Fibroblast of peridontal ligament (primary cell): ENCODE results near the gene SEMA6A.

Source experiments
- DNase-seq: peaks from one replicate; pipeline ENCODE4 v3.0.0-alpha.2; 2010; ENCODE audit errors: extremely low read depth

SEMA6A gene

GRCh38 chr5:116495786-116496357 lies 78.8 kb downstream of the SEMA6A start:
- DNase-seq = no peak

GRCh38 chr5:116494784-116495450 lies 79.7 kb downstream of the SEMA6A start:
- DNase-seq = no peak

- no peak for DNase-seq
Observed at GRCh38 chr5:116492776-116493175, 81.8 kb downstream of the SEMA6A start.

- DNase-seq = peak; percentile 98
Observed at GRCh38 chr5:116492016-116492623, 82.5 kb downstream of the SEMA6A start.

GRCh38 chr5:116488356-116489041 lies 86.1 kb downstream of the SEMA6A start:
- DNase-seq = no peak

- DNase-seq = no peak
Observed at GRCh38 chr5:116487045-116487444, 87.6 kb downstream of the SEMA6A start.

- DNase-seq = no peak
Observed at GRCh38 chr5:116486588-116486987, 88.0 kb downstream of the SEMA6A start.

GRCh38 chr5:116484645-116485044 lies 90.0 kb downstream of the SEMA6A start:
- no peak for DNase-seq

- DNase-seq = peak; percentile 64
Observed at GRCh38 chr5:116482394-116482793, 92.2 kb downstream of the SEMA6A start.

- DNase-seq = no peak
Observed at GRCh38 chr5:116480894-116481510, 93.6 kb downstream of the SEMA6A start.

GRCh38 chr5:116479776-116480675 lies 94.6 kb downstream of the SEMA6A start:
- peak; percentile 63 for DNase-seq

GRCh38 chr5:116478491-116478890 lies 96.1 kb downstream of the SEMA6A start:
- no peak for DNase-seq

- no peak for DNase-seq
Observed at GRCh38 chr5:116476897-116477537, 97.6 kb downstream of the SEMA6A start.

GRCh38 chr5:116475338-116475737 lies 99.3 kb downstream of the SEMA6A start:
- DNase-seq = no peak

- no peak for DNase-seq
Observed at GRCh38 chr5:116473706-116474105, 100.9 kb downstream of the SEMA6A start.

- DNase-seq = no peak
Observed at GRCh38 chr5:116472274-116472673, 102.3 kb downstream of the SEMA6A start.

GRCh38 chr5:116469631-116470030 lies 105.0 kb downstream of the SEMA6A start:
- DNase-seq = no peak

GRCh38 chr5:116468583-116468982 lies 106.0 kb downstream of the SEMA6A start:
- no peak for DNase-seq

GRCh38 chr5:116467465-116467843 lies 107.2 kb downstream of the SEMA6A start:
- no peak for DNase-seq

GRCh38 chr5:116466727-116467464 lies 107.7 kb downstream of the SEMA6A start:
- peak; percentile 65 for DNase-seq
